ENCODE results near the gene OR2AG2. TPM values are rescaled to one million over a fixed set of nuclear protein-coding genes. Genes with fewer than 3 reads are reported as not detected.

OR2AG2 gene
- polyA plus RNA-seq, 2 of the 4 experiments (the other 2 are of a cell fraction) = 0.04 to 0.05 TPM

GRCh38 chr11:6727971-6728760 lies 43.6 kb downstream of the OR2AG2 start (continued):
- no peak for TF ChIP-seq JUNB (IDR thresholded peaks at IDR 0.05)

GRCh38 chr11:6725386-6725896 lies 46.3 kb downstream of the OR2AG2 start:
- Histone ChIP-seq H3K4me2 (no peak overlapping the region), H3K4me3 (no peak overlapping the region), H3K9me3 (no peaks in the 10 kb centered on the region), H3K4me1 (no peaks in the 10 kb centered on the region), H3K27ac (no peak overlapping the region)
- POLR2A ChIA-PET = no interaction called here
- ATAC-seq = no peak
- CTCF ChIA-PET = interaction anchor here (4.1 kb wide), 1 partner anchor 12 kb away, joined by 17 read pairs; no protein-coding TSS in a partner anchor
- FAIRE-seq = no peak
- WGBS (ENCODE audit: missing lambda C conversion rate) = 1% methylated on average over 2 of the region's 2 CpGs
- no peak for DNase-seq (ENCODE audit: low read depth in 1 of 2, low spot score in 1 of 2)
- TF ChIP-seq ZC3H11A (IDR thresholded peaks at IDR 0.05) (no peak), NPAS2 (CRISPR knock-in tag; IDR thresholded peaks at IDR 0.05; ENCODE audit: borderline replicate concordance) (no peak), HEYL (CRISPR knock-in tag; IDR thresholded peaks at IDR 0.05) (no peak), JUNB (IDR thresholded peaks at IDR 0.05) (no peak), EP300 (IDR thresholded peaks at IDR 0.05) (no peak), BHLHE40 (IDR thresholded peaks at IDR 0.05; ENCODE audit: low read depth, low read length) (no peak), PBX3 (IDR thresholded peaks at IDR 0.05) (no peak), CHD4 (IDR thresholded peaks at IDR 0.05; ENCODE audit: borderline replicate concordance) (no peak), RNF2 (IDR thresholded peaks at IDR 0.05; ENCODE audit: borderline replicate concordance, low read depth) (no peak), JUN (IDR thresholded peaks at IDR 0.05) (no peak), POLR2A (IDR thresholded peaks at IDR 0.05; ENCODE audit: low read length) (no peak), HOXA7 (CRISPR knock-in tag; IDR thresholded peaks at IDR 0.05) (no peak), REST (IDR thresholded peaks at IDR 0.05) (no peak), EHMT2 (IDR thresholded peaks at IDR 0.05; ENCODE audit: low read depth) (no peak), FOSB (CRISPR knock-in tag; IDR thresholded peaks at IDR 0.05) (no peak), PHF8 (IDR thresholded peaks at IDR 0.05; ENCODE audit: borderline replicate concordance, low read depth) (no peak)

- POLR2A ChIA-PET = no interaction called here
- CTCF ChIA-PET = interaction anchor here (4.1 kb wide), 1 partner anchor 13 kb away, joined by 17 read pairs; no protein-coding TSS in a partner anchor
- H3K4me3 ChIP-seq = no peak overlapping the region
- WGBS (ENCODE audit: missing lambda C conversion rate) = 18% methylated on average over 1 of the region's 1 CpG
- FAIRE-seq = no peak
- no peak for TF ChIP-seq HMGXB4 (CRISPR knock-in tag; IDR thresholded peaks at IDR 0.05; ENCODE audit: borderline replicate concordance)
- TF ChIP-seq JUNB (IDR thresholded peaks at IDR 0.05) = no peak
- TF ChIP-seq USF2 (IDR thresholded peaks at IDR 0.05) = no peak
- TF ChIP-seq HOXA7 (CRISPR knock-in tag; IDR thresholded peaks at IDR 0.05) = no peak
- no peak for TF ChIP-seq FOXS1 (CRISPR knock-in tag; IDR thresholded peaks at IDR 0.05)
- TF ChIP-seq NFE2L2 (conservative IDR thresholded peaks at IDR 0.05; ENCODE audit: low read length) = no peak
- no peak for TF ChIP-seq MYC (IDR thresholded peaks at IDR 0.05; ENCODE audit: borderline replicate concordance, low read length)
- ATAC-seq = no peak
- DNase-seq (ENCODE audit: low read depth in 1 of 2, low spot score in 1 of 2) = no peak
- H3K4me1 ChIP-seq = no peaks in the 10 kb centered on the region
- H3K9me3 ChIP-seq = no peaks in the 10 kb centered on the region
- no peak overlapping the region for H3K4me2 ChIP-seq
- H3K27ac ChIP-seq = no peak overlapping the region
These were observed 47.8 kb downstream of the OR2AG2 start for GRCh38 chr11:6724013-6724412.

Data from A549 (cell line).